GM23338 (cell line): ENCODE data around the gene RRP9. TPM values are rescaled to one million over a fixed set of nuclear protein-coding genes. Genes with fewer than 3 reads are reported as not detected.

Experiments
- ATAC-seq: fragments of 200-7000 bp; cut with Tn5 transposase; 3 replicates; pipeline ENCODE4 v1.9.1; 2020
- DNase-seq: peaks from one replicate; pipeline ENCODE4 v3.0.0-alpha.2; 2015; ENCODE audit warnings: low spot score
- H2AFZ ChIP-seq: fragments of 200-600 bp; sonication (generic); 2 replicates; pipeline ENCODE4 v1.8.0; 2016; ENCODE audit warnings: antibody characterized with exemption, mild to moderate bottlenecking, moderate library complexity
- H3F3A ChIP-seq: fragments of 200-600 bp; sonication (generic); replicated peaks from 2 replicates; pipeline ENCODE4 v1.8.0; 2017; ENCODE audit warnings: antibody characterized with exemption, mixed run types, low read depth
- H3K27ac ChIP-seq: fragments of 200-600 bp; sonication (generic); 2 replicates; pipeline ENCODE4 v1.6.1; 2016; ENCODE audit warnings: low read depth
- H3K27me3 ChIP-seq: fragments of 200-600 bp; sonication (generic); 2 replicates; pipeline ENCODE4 v1.8.0; 2016; ENCODE audit warnings: mild to moderate bottlenecking, mixed run types, moderate library complexity; ENCODE audit not compliant: insufficient read depth
- H3K36me3 ChIP-seq: fragments of 200-600 bp; sonication (generic); 2 replicates; pipeline ENCODE4 v1.8.0; 2016; ENCODE audit warnings: mild to moderate bottlenecking; ENCODE audit not compliant: insufficient read depth
- H3K4me1 ChIP-seq: fragments of 200-600 bp; sonication (generic); 2 replicates; pipeline ENCODE4 v1.8.0; 2016; ENCODE audit warnings: mild to moderate bottlenecking, moderate library complexity; ENCODE audit not compliant: insufficient read depth
- H3K4me2 ChIP-seq: fragments of 200-600 bp; sonication (generic); 2 replicates; pipeline ENCODE4 v1.7.1; 2017; ENCODE audit warnings: mixed run types
- H3K4me3 ChIP-seq: fragments of 200-600 bp; sonication (generic); 2 replicates; pipeline ENCODE4 v1.6.1; 2016; ENCODE audit warnings: mixed run types
- H3K79me2 ChIP-seq: fragments of 200-600 bp; sonication (generic); replicated peaks from 2 replicates; pipeline ENCODE4 v1.8.0; 2017; ENCODE audit warnings: mild to moderate bottlenecking; ENCODE audit not compliant: insufficient read depth
- H3K9me2 ChIP-seq: fragments of 200-600 bp; sonication (generic); 2 replicates; pipeline ENCODE4 v1.8.0; 2017; ENCODE audit not compliant: insufficient read depth
- H4K20me1 ChIP-seq: fragments of 200-600 bp; sonication (generic); replicated peaks from 2 replicates; pipeline ENCODE4 v1.8.0; 2017; ENCODE audit warnings: mild to moderate bottlenecking; ENCODE audit not compliant: insufficient read depth
- H3K27ac Mint-ChIP-seq: 2 replicates; pipeline ENCODE4 v1.8.0; 2020; ENCODE audit warnings: inconsistent platforms, mild to moderate bottlenecking, moderate library complexity, mixed read lengths
- H3K27me3 Mint-ChIP-seq: 3 replicates; pipeline ENCODE4 v1.8.0; 2022; ENCODE audit warnings: low read depth, mild to moderate bottlenecking, moderate library complexity, mixed read lengths, inconsistent platforms; ENCODE audit not compliant: insufficient read depth, poor library complexity
- H3K36me3 Mint-ChIP-seq: 3 replicates; pipeline ENCODE4 v1.8.0; 2021; ENCODE audit warnings: low read depth, mild to moderate bottlenecking, inconsistent platforms, moderate library complexity, mixed read lengths
- H3K4me1 Mint-ChIP-seq: 3 replicates; pipeline ENCODE4 v1.8.0; 2020; ENCODE audit warnings: mild to moderate bottlenecking, inconsistent platforms, mixed read lengths
- H3K4me3 Mint-ChIP-seq: 3 replicates; pipeline ENCODE4 v1.8.0; 2021; ENCODE audit warnings: moderate library complexity, mild to moderate bottlenecking, inconsistent platforms, mixed read lengths
- H3K9me3 Mint-ChIP-seq: 3 replicates; pipeline ENCODE4 v1.8.0; 2020; ENCODE audit warnings: moderate library complexity, mild to moderate bottlenecking, inconsistent platforms, mixed read lengths
- JUNB ChIP-seq: IDR thresholded peaks from one replicate; pipeline ENCODE4 v1.6.1; 2016; ENCODE audit warnings: antibody characterized with exemption; ENCODE audit not compliant: unreplicated experiment
- NANOG ChIP-seq: IDR thresholded peaks from 2 replicates; pipeline ENCODE4 v1.6.1; 2016; ENCODE audit warnings: antibody characterized with exemption, borderline replicate concordance
- STAT1 ChIP-seq: IDR thresholded peaks from one replicate; pipeline ENCODE4 v1.6.1; 2016; ENCODE audit warnings: antibody characterized with exemption; ENCODE audit not compliant: unreplicated experiment
- polyA plus RNA-seq: library from polyadenylated mRNA; unstranded; fragments of >200 nt; fragmentation: Nextera tagmentation; extraction: Ambion mirVana; gene quantifications from 2 replicates; pipeline ENCODE4 v1.2.1, GENCODE V29; 2016
- total RNA-seq: library from RNA; depleted of rRNA; stranded (reverse); fragments of >200 nt; shearing (Covaris generic); gene quantifications from 2 replicates; pipeline ENCODE4 v1.2.3, GENCODE V29; 2014
- TF ChIP-seq, protein P1 (sequence below), 2 experiments: fragments of 200-600 bp in 1 of 2; sonication (generic) in 1 of 2; conservative IDR thresholded peaks; 2 replicates each; pipeline versions ENCODE4 v1.5.1 to v1.6.1; 2016 to 2017; ENCODE audit warnings: antibody characterized with exemption in 2 of 2, low read depth in 2 of 2, mild to moderate bottlenecking in 2 of 2, moderate library complexity in 1 of 2

Gene RRP9
- total and polyA plus RNA-seq, 2 experiments from 2014 or later = 62.4 to 68.1 TPM

DNA sequence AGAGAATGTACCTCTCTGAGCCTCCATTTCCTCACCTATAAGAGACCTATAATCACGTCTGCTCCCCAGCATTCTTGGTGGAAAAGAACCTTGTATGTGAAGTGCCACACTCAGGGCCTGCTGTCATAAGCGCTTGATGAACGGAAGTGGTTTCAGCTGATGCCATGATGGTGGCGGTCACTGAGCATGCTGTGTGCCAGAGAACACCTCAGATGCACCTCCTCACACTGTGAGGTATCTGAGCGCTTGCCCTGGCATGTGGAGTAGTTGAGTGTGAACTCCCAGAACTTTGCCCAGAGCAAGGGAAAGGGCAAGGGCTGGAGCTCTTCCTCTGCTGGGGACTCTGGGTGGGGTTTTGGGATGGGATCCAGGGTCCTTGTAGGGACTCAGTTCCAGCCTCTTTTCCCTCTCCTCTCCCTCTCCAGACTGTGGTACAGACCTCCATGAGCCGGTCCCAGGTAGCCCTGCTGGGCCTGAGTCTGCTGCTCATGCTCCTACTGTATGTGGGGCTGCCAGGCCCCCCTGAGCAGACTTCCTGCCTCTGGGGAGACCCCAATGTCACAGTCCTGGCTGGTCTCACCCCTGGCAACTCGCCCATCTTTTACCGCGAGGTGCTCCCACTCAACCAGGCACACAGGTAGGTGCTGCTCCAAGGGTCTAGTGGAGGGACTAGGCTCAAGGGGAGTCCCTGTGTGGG, 35.9 kb upstream of the RRP9 start (continued):
- TF ChIP-seq, protein P1, sequence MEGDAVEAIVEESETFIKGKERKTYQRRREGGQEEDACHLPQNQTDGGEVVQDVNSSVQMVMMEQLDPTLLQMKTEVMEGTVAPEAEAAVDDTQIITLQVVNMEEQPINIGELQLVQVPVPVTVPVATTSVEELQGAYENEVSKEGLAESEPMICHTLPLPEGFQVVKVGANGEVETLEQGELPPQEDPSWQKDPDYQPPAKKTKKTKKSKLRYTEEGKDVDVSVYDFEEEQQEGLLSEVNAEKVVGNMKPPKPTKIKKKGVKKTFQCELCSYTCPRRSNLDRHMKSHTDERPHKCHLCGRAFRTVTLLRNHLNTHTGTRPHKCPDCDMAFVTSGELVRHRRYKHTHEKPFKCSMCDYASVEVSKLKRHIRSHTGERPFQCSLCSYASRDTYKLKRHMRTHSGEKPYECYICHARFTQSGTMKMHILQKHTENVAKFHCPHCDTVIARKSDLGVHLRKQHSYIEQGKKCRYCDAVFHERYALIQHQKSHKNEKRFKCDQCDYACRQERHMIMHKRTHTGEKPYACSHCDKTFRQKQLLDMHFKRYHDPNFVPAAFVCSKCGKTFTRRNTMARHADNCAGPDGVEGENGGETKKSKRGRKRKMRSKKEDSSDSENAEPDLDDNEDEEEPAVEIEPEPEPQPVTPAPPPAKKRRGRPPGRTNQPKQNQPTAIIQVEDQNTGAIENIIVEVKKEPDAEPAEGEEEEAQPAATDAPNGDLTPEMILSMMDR (conservative IDR thresholded peaks at IDR 0.05; ENCODE audit: low read depth in 2 of 2) = no peak
- no peak for TF ChIP-seq NANOG
- no peak for TF ChIP-seq STAT1

DNA sequence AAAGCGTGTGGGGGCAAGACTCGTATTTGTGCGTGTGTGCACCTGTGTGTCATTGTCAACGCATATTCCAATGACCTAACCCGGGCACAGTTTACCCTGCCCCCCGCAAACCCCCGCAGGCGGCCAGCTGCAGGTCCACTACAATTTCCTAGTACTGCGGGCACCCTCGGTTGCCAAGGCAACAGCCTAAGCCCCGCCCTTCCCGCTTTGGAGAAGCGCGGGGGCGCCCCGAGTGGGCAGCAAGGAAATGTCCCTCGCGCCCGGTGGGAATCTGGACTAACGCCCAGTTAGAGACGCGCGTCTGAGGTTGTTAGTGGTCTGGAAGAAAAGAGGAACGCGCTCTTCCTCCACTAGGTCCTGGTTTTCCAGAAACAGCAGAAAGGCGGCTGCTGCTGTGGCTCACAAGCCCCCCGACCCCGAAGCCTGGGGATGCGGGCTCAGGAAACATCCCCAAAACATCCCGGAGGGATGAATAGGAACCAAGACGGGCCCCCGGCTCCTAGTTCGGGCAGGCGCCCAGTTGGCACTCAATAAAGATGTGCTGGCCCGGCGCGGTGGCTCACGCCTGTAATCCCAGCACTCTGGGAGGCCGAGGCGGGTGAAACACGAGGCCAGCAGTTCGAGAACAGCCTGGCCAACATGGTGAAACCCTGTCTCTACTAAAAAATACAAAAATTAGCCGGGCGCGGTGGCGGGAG, 34.3 kb upstream of the RRP9 start:
- Histone ChIP-seq H3K27ac (no peak overlapping the region), H2AFZ (0 out of 2 replicates have a peak overlapping the region, but pooled peaks have one; percentile 96)
- peaks cover 35% of the 10 kb centered on the region for H3K27me3 Mint-ChIP-seq

More for the DNA sequence above, 34.3 kb upstream of the RRP9 start:
- Histone ChIP-seq H4K20me1 (no peaks in the 10 kb centered on the region), H3K4me1 (peaks cover 17% of the 10 kb centered on the region), H3K27me3 (peaks cover 38% of the 10 kb centered on the region), H3K79me2 (no peaks in the 10 kb centered on the region), H3K4me3 (peak overlapping the region; percentile 79), H3F3A (peaks cover 24% of the 10 kb centered on the region), H3K4me2 (peak overlapping the region; percentile 91), H3K9me2 (no peaks in the 10 kb centered on the region), H3K36me3 (no peaks in the 10 kb centered on the region)
- Mint-ChIP-seq H3K36me3 (no peaks in the 10 kb centered on the region; the same call in 2 of the 3 replicates), H3K9me3 (no peaks in the 10 kb centered on the region; the same call in 2 of the 3 replicates), H3K4me3 (peak overlapping the region; percentile 66), H3K27ac (no peak overlapping the region), H3K4me1 (peaks cover 14% of the 10 kb centered on the region)
- no peak for TF ChIP-seq JUNB
- TF ChIP-seq, protein P1 (conservative IDR thresholded peaks at IDR 0.05; ENCODE audit: low read depth in 2 of 2) = peak in 1 of 2 experiments; percentile 34; a peak in 2 of 4 replicates
- DNase-seq = peak; percentile 78
- peak; percentile 2; the same call in 2 of the 3 replicates for ATAC-seq
